SK-N-SH treated with all-trans-retinoic acid at 6 μM for 48 hours (cell line): ENCODE results near the gene DAGLA.
A peak's percentile ranks its signal among the peaks of the same experiment; 100 is the strongest.

Experiments
- ATAC-seq: fragments of 200-7000 bp; cut with Tn5 transposase; 3 replicates; pipeline ENCODE4 v1.9.1; 2020; ENCODE audit warnings: mild to moderate bottlenecking, moderate library complexity
- ARNTL ChIP-seq: fragments of 450-650 bp; formaldehyde crosslinking; IDR thresholded peaks from 2 replicates; pipeline ENCODE4 v1.5.0; 2020; ENCODE audit warnings: low read depth, mild to moderate bottlenecking, moderate library complexity, borderline replicate concordance
- BACH2 ChIP-seq: fragments of 250-450 bp; sonication (Bioruptor Pico); IDR thresholded peaks from 2 replicates; pipeline ENCODE4 v1.9.0; 2021; ENCODE audit warnings: mild to moderate bottlenecking, borderline replicate concordance
- CSDC2 ChIP-seq: fragments of 250-450 bp; sonication (Bioruptor Pico); IDR thresholded peaks from 2 replicates; pipeline ENCODE4 v1.5.0; 2020; ENCODE audit warnings: mild to moderate bottlenecking, moderate library complexity
- ESRRG ChIP-seq: fragments of 250-450 bp; sonication (Bioruptor Pico); IDR thresholded peaks from 2 replicates; pipeline ENCODE4 v1.6.1; 2021; ENCODE audit warnings: mild to moderate bottlenecking
- GLIS3 ChIP-seq: fragments of 250-450 bp; sonication (Bioruptor Pico); IDR thresholded peaks from 2 replicates; pipeline ENCODE4 v1.5.0; 2020; ENCODE audit warnings: mild to moderate bottlenecking, moderate library complexity
- OSR1 ChIP-seq: fragments of 250-450 bp; sonication (Bioruptor Pico); IDR thresholded peaks from 2 replicates; pipeline ENCODE4 v1.8.0; 2022; ENCODE audit warnings: moderate library complexity, mild to moderate bottlenecking, inconsistent platforms
- RARB ChIP-seq: fragments of 250-450 bp; sonication (Bioruptor Pico); IDR thresholded peaks from 2 replicates; pipeline ENCODE4 v1.8.0; 2021; ENCODE audit warnings: mild to moderate bottlenecking, moderate library complexity
- TCF4 ChIP-seq: fragments of 250-450 bp; sonication (Bioruptor Pico); IDR thresholded peaks from 2 replicates; pipeline ENCODE4 v1.8.0; 2021; ENCODE audit warnings: mild to moderate bottlenecking, moderate library complexity, borderline replicate concordance
- TOX ChIP-seq: fragments of 250-450 bp; sonication (Bioruptor Pico); IDR thresholded peaks from 2 replicates; pipeline ENCODE4 v1.8.0; 2021; ENCODE audit warnings: mild to moderate bottlenecking, moderate library complexity, borderline replicate concordance
- ZC3H10 ChIP-seq: fragments of 250-450 bp; sonication (Bioruptor Pico); IDR thresholded peaks from 2 replicates; pipeline ENCODE4 v1.5.1; 2021; ENCODE audit warnings: mild to moderate bottlenecking, moderate library complexity
- ZFP3 ChIP-seq: fragments of 250-450 bp; sonication (Bioruptor Pico); IDR thresholded peaks from 2 replicates; pipeline ENCODE4 v1.5.0; 2020; ENCODE audit warnings: mild to moderate bottlenecking, moderate library complexity
- ZFP30 ChIP-seq: fragments of 450-650 bp; formaldehyde crosslinking; IDR thresholded peaks from 2 replicates; pipeline ENCODE4 v1.5.0; 2022; ENCODE audit warnings: mild to moderate bottlenecking, moderate library complexity
- ZNF565 ChIP-seq: fragments of 450-650 bp; formaldehyde crosslinking; conservative IDR thresholded peaks from 2 replicates; pipeline ENCODE4 v1.5.0; 2020; ENCODE audit warnings: low read depth, mild to moderate bottlenecking, moderate library complexity
- ZNF8 ChIP-seq: fragments of 450-650 bp; formaldehyde crosslinking; IDR thresholded peaks from 2 replicates; pipeline ENCODE4 v1.5.0; 2020; ENCODE audit warnings: mild to moderate bottlenecking, moderate library complexity
- TF ChIP-seq, protein P1 (sequence below): fragments of 250-450 bp; sonication (Bioruptor Pico); IDR thresholded peaks from 2 replicates; pipeline ENCODE4 v1.5.1; 2021; ENCODE audit warnings: mild to moderate bottlenecking, moderate library complexity
- TF ChIP-seq, protein P2 (sequence below): fragments of 250-450 bp; sonication (Bioruptor Pico); IDR thresholded peaks from 2 replicates; pipeline ENCODE4 v1.5.0; 2020; ENCODE audit warnings: mild to moderate bottlenecking, moderate library complexity
- TF ChIP-seq, protein P3 (sequence below): fragments of 250-450 bp; sonication (Bioruptor Pico); IDR thresholded peaks from 2 replicates; pipeline ENCODE4 v1.8.0; 2021; ENCODE audit warnings: low read depth, mild to moderate bottlenecking, moderate library complexity, borderline replicate concordance
- TF ChIP-seq, protein P4 (sequence below): fragments of 250-450 bp; sonication (Bioruptor Pico); IDR thresholded peaks from 2 replicates; pipeline ENCODE4 v1.5.1; 2020; ENCODE audit warnings: low read depth, mild to moderate bottlenecking, moderate library complexity
- TF ChIP-seq, protein P5 (sequence below): fragments of 250-450 bp; sonication (Bioruptor Pico); IDR thresholded peaks from 2 replicates; pipeline ENCODE4 v1.8.0; 2020; ENCODE audit warnings: mild to moderate bottlenecking, moderate library complexity, borderline replicate concordance

The DAGLA gene

DNA sequence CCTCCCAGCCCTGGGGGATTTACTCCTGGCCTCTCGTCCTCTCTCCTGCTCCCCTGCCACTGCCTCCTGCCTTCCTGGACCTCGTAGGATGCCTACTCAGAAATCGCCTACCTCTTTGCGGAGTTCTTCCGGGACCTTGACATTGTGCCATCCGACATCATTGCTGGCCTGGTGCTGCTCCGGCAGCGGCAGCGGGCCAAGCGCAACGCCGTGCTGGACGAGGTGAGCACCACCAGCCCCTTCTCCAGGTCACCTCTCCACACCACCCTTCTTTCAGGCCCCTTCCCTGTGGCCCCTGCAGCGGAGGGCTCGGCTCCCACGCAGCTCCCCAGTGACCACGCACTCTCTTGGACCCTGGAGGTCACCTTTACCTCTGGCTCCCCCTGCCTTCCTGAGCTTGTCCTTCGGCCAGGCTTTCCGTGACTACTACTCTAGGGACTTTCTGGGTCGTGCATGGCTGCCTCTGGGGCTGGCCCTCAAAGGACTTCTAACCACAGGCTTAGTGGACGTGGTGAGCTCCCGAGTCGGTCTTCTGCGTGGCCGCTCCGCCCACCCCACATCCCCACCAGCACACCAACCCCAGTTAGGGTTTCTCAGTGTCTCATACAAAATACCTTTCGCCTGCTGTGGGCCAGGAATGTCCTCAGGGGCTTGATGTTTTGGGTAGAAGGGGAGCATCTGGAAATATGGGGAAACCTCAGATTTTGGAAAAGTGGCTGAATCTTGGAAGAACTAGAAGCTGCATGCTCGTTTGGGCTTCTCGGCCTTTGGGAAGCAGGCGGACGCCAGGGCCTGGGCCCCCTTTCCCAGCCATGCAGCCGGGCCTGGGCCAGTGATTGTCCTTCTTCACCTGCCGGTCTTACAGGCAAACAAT is 48.1 kb downstream of the DAGLA start:
- no peak for ATAC-seq
- TF ChIP-seq RARB (CRISPR knock-in tag) (no peak), ARNTL (CRISPR knock-in tag) (no peak), BACH2 (CRISPR knock-in tag) (no peak)
- TF ChIP-seq, protein P1, sequence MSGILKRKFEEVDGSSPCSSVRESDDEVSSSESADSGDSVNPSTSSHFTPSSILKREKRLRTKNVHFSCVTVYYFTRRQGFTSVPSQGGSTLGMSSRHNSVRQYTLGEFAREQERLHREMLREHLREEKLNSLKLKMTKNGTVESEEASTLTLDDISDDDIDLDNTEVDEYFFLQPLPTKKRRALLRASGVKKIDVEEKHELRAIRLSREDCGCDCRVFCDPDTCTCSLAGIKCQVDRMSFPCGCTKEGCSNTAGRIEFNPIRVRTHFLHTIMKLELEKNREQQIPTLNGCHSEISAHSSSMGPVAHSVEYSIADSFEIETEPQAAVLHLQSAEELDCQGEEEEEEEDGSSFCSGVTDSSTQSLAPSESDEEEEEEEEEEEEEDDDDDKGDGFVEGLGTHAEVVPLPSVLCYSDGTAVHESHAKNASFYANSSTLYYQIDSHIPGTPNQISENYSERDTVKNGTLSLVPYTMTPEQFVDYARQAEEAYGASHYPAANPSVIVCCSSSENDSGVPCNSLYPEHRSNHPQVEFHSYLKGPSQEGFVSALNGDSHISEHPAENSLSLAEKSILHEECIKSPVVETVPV (CRISPR knock-in tag) = no peak
- TF ChIP-seq, all 23 proteins: peak for 0

DNA sequence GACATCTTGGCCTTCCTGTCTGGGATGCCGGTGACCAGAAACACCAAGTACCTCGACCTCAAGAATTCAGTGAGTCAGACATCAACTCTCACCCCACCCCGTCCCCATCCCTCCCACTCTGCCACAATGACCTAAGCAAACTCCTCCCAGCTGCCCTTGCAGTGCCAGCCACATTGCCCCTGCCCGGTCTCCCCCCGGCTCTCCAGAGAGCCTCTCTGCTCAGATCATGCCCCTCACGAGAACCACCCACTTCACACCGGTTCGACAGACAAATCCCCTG is 48.7 kb downstream of the DAGLA start:
- TF ChIP-seq, protein P2, sequence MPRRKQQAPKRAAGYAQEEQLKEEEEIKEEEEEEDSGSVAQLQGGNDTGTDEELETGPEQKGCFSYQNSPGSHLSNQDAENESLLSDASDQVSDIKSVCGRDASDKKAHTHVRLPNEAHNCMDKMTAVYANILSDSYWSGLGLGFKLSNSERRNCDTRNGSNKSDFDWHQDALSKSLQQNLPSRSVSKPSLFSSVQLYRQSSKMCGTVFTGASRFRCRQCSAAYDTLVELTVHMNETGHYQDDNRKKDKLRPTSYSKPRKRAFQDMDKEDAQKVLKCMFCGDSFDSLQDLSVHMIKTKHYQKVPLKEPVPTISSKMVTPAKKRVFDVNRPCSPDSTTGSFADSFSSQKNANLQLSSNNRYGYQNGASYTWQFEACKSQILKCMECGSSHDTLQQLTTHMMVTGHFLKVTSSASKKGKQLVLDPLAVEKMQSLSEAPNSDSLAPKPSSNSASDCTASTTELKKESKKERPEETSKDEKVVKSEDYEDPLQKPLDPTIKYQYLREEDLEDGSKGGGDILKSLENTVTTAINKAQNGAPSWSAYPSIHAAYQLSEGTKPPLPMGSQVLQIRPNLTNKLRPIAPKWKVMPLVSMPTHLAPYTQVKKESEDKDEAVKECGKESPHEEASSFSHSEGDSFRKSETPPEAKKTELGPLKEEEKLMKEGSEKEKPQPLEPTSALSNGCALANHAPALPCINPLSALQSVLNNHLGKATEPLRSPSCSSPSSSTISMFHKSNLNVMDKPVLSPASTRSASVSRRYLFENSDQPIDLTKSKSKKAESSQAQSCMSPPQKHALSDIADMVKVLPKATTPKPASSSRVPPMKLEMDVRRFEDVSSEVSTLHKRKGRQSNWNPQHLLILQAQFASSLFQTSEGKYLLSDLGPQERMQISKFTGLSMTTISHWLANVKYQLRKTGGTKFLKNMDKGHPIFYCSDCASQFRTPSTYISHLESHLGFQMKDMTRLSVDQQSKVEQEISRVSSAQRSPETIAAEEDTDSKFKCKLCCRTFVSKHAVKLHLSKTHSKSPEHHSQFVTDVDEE (CRISPR knock-in tag) = no peak
- TF ChIP-seq, protein P3, sequence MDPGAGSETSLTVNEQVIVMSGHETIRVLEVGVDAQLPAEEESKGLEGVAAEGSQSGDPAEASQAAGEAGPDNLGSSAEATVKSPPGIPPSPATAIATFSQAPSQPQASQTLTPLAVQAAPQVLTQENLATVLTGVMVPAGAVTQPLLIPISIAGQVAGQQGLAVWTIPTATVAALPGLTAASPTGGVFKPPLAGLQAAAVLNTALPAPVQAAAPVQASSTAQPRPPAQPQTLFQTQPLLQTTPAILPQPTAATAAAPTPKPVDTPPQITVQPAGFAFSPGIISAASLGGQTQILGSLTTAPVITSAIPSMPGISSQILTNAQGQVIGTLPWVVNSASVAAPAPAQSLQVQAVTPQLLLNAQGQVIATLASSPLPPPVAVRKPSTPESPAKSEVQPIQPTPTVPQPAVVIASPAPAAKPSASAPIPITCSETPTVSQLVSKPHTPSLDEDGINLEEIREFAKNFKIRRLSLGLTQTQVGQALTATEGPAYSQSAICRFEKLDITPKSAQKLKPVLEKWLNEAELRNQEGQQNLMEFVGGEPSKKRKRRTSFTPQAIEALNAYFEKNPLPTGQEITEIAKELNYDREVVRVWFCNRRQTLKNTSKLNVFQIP (CRISPR knock-in tag) = no peak
- TF ChIP-seq, protein P4, sequence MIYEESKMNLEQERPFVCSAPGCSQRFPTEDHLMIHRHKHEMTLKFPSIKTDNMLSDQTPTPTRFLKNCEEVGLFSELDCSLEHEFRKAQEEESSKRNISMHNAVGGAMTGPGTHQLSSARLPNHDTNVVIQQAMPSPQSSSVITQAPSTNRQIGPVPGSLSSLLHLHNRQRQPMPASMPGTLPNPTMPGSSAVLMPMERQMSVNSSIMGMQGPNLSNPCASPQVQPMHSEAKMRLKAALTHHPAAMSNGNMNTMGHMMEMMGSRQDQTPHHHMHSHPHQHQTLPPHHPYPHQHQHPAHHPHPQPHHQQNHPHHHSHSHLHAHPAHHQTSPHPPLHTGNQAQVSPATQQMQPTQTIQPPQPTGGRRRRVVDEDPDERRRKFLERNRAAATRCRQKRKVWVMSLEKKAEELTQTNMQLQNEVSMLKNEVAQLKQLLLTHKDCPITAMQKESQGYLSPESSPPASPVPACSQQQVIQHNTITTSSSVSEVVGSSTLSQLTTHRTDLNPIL (CRISPR knock-in tag) = no peak
- TF ChIP-seq ESRRG = no peak
- TF ChIP-seq ARNTL (CRISPR knock-in tag) = no peak
- TF ChIP-seq TCF4 (CRISPR knock-in tag) = no peak
- TF ChIP-seq ZC3H10 (CRISPR knock-in tag) = no peak
- TF ChIP-seq, protein P5, sequence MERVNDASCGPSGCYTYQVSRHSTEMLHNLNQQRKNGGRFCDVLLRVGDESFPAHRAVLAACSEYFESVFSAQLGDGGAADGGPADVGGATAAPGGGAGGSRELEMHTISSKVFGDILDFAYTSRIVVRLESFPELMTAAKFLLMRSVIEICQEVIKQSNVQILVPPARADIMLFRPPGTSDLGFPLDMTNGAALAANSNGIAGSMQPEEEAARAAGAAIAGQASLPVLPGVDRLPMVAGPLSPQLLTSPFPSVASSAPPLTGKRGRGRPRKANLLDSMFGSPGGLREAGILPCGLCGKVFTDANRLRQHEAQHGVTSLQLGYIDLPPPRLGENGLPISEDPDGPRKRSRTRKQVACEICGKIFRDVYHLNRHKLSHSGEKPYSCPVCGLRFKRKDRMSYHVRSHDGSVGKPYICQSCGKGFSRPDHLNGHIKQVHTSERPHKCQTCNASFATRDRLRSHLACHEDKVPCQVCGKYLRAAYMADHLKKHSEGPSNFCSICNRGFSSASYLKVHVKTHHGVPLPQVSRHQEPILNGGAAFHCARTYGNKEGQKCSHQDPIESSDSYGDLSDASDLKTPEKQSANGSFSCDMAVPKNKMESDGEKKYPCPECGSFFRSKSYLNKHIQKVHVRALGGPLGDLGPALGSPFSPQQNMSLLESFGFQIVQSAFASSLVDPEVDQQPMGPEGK = no peak
- TF ChIP-seq RARB (CRISPR knock-in tag) = no peak
- TF ChIP-seq OSR1 (CRISPR knock-in tag) = no peak
- TF ChIP-seq ZFP30 (CRISPR knock-in tag) = no peak
- no peak for TF ChIP-seq BACH2 (CRISPR knock-in tag)
- no peak for TF ChIP-seq CSDC2 (CRISPR knock-in tag)
- no peak for TF ChIP-seq ZFP3 (CRISPR knock-in tag)
- ATAC-seq = peak; percentile 8; the same call in 2 of the 3 replicates

DNA sequence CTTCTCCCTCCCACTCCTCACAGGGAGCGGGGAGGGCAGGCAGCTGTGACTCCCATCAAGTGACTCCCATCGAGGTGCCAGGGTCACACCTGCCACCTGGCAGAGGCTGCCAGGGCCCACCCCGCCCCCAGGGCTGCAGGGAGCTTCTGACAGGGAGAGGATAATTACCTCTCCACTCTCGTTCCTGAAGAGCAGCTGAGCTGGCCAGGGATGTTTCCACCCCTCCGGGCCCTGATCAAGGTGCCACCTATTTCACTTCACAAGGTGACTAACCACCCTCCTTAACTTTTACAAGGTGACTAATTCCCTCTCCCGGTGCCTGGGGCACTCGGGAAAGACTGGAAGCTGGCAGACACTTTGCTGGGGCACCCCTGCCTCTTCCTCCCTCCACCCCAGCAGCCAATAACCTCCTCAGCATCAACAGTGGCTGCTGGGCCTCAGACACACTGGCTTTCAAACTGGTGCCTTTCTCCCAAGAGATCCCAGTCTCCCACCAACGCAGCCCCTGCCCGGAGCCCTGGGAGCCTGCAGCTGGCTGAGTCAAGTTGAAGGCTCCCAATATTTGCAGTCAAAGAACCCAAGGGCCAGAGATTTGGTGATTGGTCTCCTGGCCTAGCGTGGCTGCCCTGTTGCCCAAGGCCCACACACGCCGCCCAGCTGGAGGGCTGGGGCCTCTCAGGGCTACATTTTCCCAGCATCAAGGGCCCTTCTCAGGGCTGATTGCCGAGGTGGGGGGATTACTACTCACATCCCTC is 50.2 kb downstream of the DAGLA start:
- ATAC-seq = no peak
- no peak for TF ChIP-seq TOX (CRISPR knock-in tag)
- no peak for TF ChIP-seq GLIS3
- TF ChIP-seq, protein P1 (CRISPR knock-in tag) = no peak
- TF ChIP-seq ZNF565 = no peak
- TF ChIP-seq RARB (CRISPR knock-in tag) = no peak
- TF ChIP-seq ZNF8 (CRISPR knock-in tag) = no peak
- no peak for TF ChIP-seq OSR1 (CRISPR knock-in tag)
- no peak for TF ChIP-seq BACH2 (CRISPR knock-in tag)
- no peak for TF ChIP-seq CSDC2 (CRISPR knock-in tag)
- no peak for TF ChIP-seq ARNTL (CRISPR knock-in tag)
- TF ChIP-seq, protein P5 = no peak
- TF ChIP-seq TCF4 (CRISPR knock-in tag) = no peak
- TF ChIP-seq, protein P3 (CRISPR knock-in tag) = no peak
- no peak for TF ChIP-seq ZC3H10 (CRISPR knock-in tag)
